Measurements from ENCODE around the gene APOF.
"Not testable (repeated sequence)": the region's sequence is repeated elsewhere in the genome, so short reads cannot be mapped to it uniquely, and the experiment has no call there.

Gene APOF

GRCh38 chr12:56332512-56333196, 30.0 kb downstream of the APOF start:
- no peak for TF ChIP-seq CTCF (IDR thresholded peaks at IDR 0.05; ENCODE audit: borderline replicate concordance, control extremely low read depth, extremely low read depth, insufficient read depth, missing control alignments)
- no peak for DNase-seq (ENCODE audit: low spot score)
- in situ Hi-C loops (cut with MboI; ENCODE audit: low sequenced_read_pairs, unreplicated experiment), result no loop called here

GRCh38 chr12:56330936-56331490, 31.6 kb downstream of the APOF start:
- in situ Hi-C loops (cut with MboI; ENCODE audit: low sequenced_read_pairs, unreplicated experiment), result no loop called here
- no peak for TF ChIP-seq CTCF (IDR thresholded peaks at IDR 0.05; ENCODE audit: borderline replicate concordance, control extremely low read depth, extremely low read depth, insufficient read depth, missing control alignments)
- DNase-seq (ENCODE audit: low spot score), result no peak

- no peak for TF ChIP-seq CTCF (IDR thresholded peaks at IDR 0.05; ENCODE audit: borderline replicate concordance, control extremely low read depth, extremely low read depth, insufficient read depth, missing control alignments)
- no peak for DNase-seq (ENCODE audit: low spot score)
- in situ Hi-C loops (cut with MboI; ENCODE audit: low sequenced_read_pairs, unreplicated experiment), result no loop called here
Observed at GRCh38 chr12:56326533-56326932, 36.1 kb downstream of the APOF start.

GRCh38 chr12:56326126-56326525, 36.5 kb downstream of the APOF start:
- no peak for TF ChIP-seq CTCF (IDR thresholded peaks at IDR 0.05; ENCODE audit: borderline replicate concordance, control extremely low read depth, extremely low read depth, insufficient read depth, missing control alignments)
- in situ Hi-C loops (cut with MboI; ENCODE audit: low sequenced_read_pairs, unreplicated experiment), result no loop called here
- DNase-seq (ENCODE audit: low spot score), result no peak

- in situ Hi-C loops (cut with MboI; ENCODE audit: low sequenced_read_pairs, unreplicated experiment), result no loop called here
- no peak for DNase-seq (ENCODE audit: low spot score)
Observed at GRCh38 chr12:56324206-56324605, 38.5 kb downstream of the APOF start.

GRCh38 chr12:56321610-56322009, 41.0 kb downstream of the APOF start:
- in situ Hi-C loops (cut with MboI; ENCODE audit: low sequenced_read_pairs, unreplicated experiment); DNase-seq (ENCODE audit: low spot score): not testable (repeated sequence)

More at GRCh38 chr12:56324206-56324605, 38.5 kb downstream of the APOF start:
- TF ChIP-seq CTCF (IDR thresholded peaks at IDR 0.05; ENCODE audit: borderline replicate concordance, control extremely low read depth, extremely low read depth, insufficient read depth, missing control alignments), result no peak

GRCh38 chr12:56321027-56321426, 41.6 kb downstream of the APOF start:
- in situ Hi-C loops (cut with MboI; ENCODE audit: low sequenced_read_pairs, unreplicated experiment), result no loop called here
- no peak for TF ChIP-seq CTCF (IDR thresholded peaks at IDR 0.05; ENCODE audit: borderline replicate concordance, control extremely low read depth, extremely low read depth, insufficient read depth, missing control alignments)
- DNase-seq (ENCODE audit: low spot score), result no peak

All from GM13976 (cell line).